ENCODE measurements around the gene RTBDN.

Gene RTBDN

GRCh38 chr19:12834566-12834943 lies at the start of gene RTBDN:
TSS of gene RTBDN (minus strand) at chr19:12834579. CDS start at chr19:12829979, 4,600 bp downstream.
- no peak for TF ChIP-seq CTCF (IDR thresholded peaks at IDR 0.05; ENCODE audit: insufficient read depth, low read depth, low read length, missing control alignments)
- H3K4me3 ChIP-seq (ENCODE audit: low read length): peak within 1 kb of the TSS; percentile 30
- no peak for DNase-seq (ENCODE audit: low read depth)

- DNase-seq (ENCODE audit: low read depth): no peak
- no peak overlapping the region for H3K4me3 ChIP-seq (ENCODE audit: low read length)
- TF ChIP-seq CTCF (IDR thresholded peaks at IDR 0.05; ENCODE audit: insufficient read depth, low read depth, low read length, missing control alignments): no peak
These were observed 48.2 kb upstream of the RTBDN start for GRCh38 chr19:12882589-12882988.

GRCh38 chr19:12881172-12881808 lies 46.9 kb upstream of the RTBDN start, which contains the start of gene DNASE2:
TSS of gene DNASE2 (minus strand) at chr19:12881449. CDS start at chr19:12881375, 74 bp downstream.
- H3K4me3 ChIP-seq (ENCODE audit: low read length): peak within 1 kb of the TSS; percentile 86
- no peak for TF ChIP-seq CTCF (IDR thresholded peaks at IDR 0.05; ENCODE audit: insufficient read depth, low read depth, low read length, missing control alignments)
- DNase-seq (ENCODE audit: low read depth): peak; percentile 97

GRCh38 chr19:12880551-12881171 lies 46.3 kb upstream of the RTBDN start:
- no peak for TF ChIP-seq CTCF (IDR thresholded peaks at IDR 0.05; ENCODE audit: insufficient read depth, low read depth, low read length, missing control alignments)
- peak overlapping the region; percentile 86 for H3K4me3 ChIP-seq (ENCODE audit: low read length)
- no peak for DNase-seq (ENCODE audit: low read depth)

GRCh38 chr19:12875086-12875485 lies 40.7 kb upstream of the RTBDN start:
- H3K4me3 ChIP-seq (ENCODE audit: low read length): no peak overlapping the region
- TF ChIP-seq CTCF (IDR thresholded peaks at IDR 0.05; ENCODE audit: insufficient read depth, low read depth, low read length, missing control alignments): no peak
- DNase-seq (ENCODE audit: low read depth): no peak

- no peak for DNase-seq (ENCODE audit: low read depth)
- TF ChIP-seq CTCF (IDR thresholded peaks at IDR 0.05; ENCODE audit: insufficient read depth, low read depth, low read length, missing control alignments): no peak
- no peak overlapping the region for H3K4me3 ChIP-seq (ENCODE audit: low read length)
These were observed 39.7 kb upstream of the RTBDN start for GRCh38 chr19:12873891-12874745.
